ENCODE measurements around the gene ITGA5. TPM values are rescaled to one million over a fixed set of nuclear protein-coding genes. Genes with fewer than 3 reads are reported as not detected.

ITGA5 gene
- 1.8 TPM for total RNA-seq (ENCODE audit: unreplicated experiment)
- long read RNA-seq: 0 reads

DNA sequence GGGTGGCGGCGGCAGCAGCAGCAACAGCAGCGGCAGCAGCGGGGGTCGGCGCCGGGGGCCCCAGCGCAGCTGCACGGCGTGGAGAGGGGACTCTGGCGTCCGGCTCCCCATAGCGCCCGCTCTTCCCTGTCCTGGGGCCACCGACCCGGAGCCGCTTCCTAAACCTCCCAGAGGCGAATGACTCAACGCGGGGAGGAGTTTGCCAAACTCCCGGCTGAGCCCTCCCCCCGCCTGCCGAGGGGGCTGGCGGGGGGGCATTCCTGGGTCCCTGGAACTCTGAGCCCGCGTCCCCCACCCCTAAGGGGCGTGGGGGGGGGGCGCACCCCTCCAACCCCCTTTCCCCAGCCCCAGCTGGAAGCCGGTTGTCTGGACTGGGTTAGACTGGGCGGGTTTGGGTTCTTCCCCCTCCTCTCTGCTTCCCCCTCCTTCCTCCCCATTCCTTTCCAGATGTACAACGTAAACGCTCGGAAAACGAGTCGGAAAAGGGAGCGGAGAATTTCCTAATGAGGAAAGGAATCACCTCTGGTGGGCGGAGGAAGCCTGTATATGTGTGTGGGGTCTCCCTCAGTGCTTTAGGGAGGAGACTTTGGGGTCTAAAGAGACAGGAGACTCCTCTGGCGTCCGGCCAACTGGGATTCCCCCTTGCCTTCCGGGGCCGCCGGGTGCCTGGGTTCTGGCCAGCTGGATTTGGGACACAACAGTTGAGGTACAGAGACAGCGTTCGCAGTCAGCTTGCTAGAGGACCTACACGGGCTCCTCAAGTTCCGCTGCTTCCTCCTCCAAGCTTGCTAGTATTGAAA, at the start of gene ITGA5:
ITGA5 (minus strand) TSS at position 179 of the 800 bp plus-strand sequence; CDS start at position 111, 68 bp downstream.
- no peak for DNase-seq
- H3K36me3 Mint-ChIP-seq (ENCODE audit: unreplicated experiment): no peaks in the 10 kb centered on the region
- H3K27me3 Mint-ChIP-seq (ENCODE audit: unreplicated experiment): peaks cover 6% of the 10 kb centered on the region
- H3K4me1 Mint-ChIP-seq (ENCODE audit: low read depth, unreplicated experiment): no peaks in the 10 kb centered on the region
- no peak within 1 kb of the TSS for H3K27ac Mint-ChIP-seq (ENCODE audit: unreplicated experiment)
- TF ChIP-seq, protein P1, sequence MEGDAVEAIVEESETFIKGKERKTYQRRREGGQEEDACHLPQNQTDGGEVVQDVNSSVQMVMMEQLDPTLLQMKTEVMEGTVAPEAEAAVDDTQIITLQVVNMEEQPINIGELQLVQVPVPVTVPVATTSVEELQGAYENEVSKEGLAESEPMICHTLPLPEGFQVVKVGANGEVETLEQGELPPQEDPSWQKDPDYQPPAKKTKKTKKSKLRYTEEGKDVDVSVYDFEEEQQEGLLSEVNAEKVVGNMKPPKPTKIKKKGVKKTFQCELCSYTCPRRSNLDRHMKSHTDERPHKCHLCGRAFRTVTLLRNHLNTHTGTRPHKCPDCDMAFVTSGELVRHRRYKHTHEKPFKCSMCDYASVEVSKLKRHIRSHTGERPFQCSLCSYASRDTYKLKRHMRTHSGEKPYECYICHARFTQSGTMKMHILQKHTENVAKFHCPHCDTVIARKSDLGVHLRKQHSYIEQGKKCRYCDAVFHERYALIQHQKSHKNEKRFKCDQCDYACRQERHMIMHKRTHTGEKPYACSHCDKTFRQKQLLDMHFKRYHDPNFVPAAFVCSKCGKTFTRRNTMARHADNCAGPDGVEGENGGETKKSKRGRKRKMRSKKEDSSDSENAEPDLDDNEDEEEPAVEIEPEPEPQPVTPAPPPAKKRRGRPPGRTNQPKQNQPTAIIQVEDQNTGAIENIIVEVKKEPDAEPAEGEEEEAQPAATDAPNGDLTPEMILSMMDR (IDR thresholded peaks at IDR 0.05; ENCODE audit: partially characterized antibody, unreplicated experiment): no peak
- peaks cover 2% of the 10 kb centered on the region for H3K9me3 Mint-ChIP-seq (ENCODE audit: unreplicated experiment)
- peak within 1 kb of the TSS; percentile 82 for H3K4me3 Mint-ChIP-seq (ENCODE audit: unreplicated experiment)

- no peaks in the 10 kb centered on the region for H3K36me3 Mint-ChIP-seq (ENCODE audit: unreplicated experiment)
- no peak for DNase-seq
- no peaks in the 10 kb centered on the region for H3K4me1 Mint-ChIP-seq (ENCODE audit: low read depth, unreplicated experiment)
- peaks cover 2% of the 10 kb centered on the region for H3K27me3 Mint-ChIP-seq (ENCODE audit: unreplicated experiment)
- H3K9me3 Mint-ChIP-seq (ENCODE audit: unreplicated experiment): no peaks in the 10 kb centered on the region
- TF ChIP-seq, protein P1 (IDR thresholded peaks at IDR 0.05; ENCODE audit: partially characterized antibody, unreplicated experiment): no peak
- no peak overlapping the region for H3K27ac Mint-ChIP-seq (ENCODE audit: unreplicated experiment)
- H3K4me3 Mint-ChIP-seq (ENCODE audit: unreplicated experiment): no peak overlapping the region
Observed at GRCh38 chr12:54465857-54466523, 46.9 kb upstream of the ITGA5 start.

GRCh38 chr12:54463484-54463883, 44.4 kb upstream of the ITGA5 start:
- H3K4me3 Mint-ChIP-seq (ENCODE audit: unreplicated experiment): no peak overlapping the region
- H3K27ac Mint-ChIP-seq (ENCODE audit: unreplicated experiment): no peak overlapping the region
- TF ChIP-seq, protein P1 (IDR thresholded peaks at IDR 0.05; ENCODE audit: partially characterized antibody, unreplicated experiment): no peak
- H3K9me3 Mint-ChIP-seq (ENCODE audit: unreplicated experiment): no peaks in the 10 kb centered on the region
- no peak for DNase-seq
- no peaks in the 10 kb centered on the region for H3K36me3 Mint-ChIP-seq (ENCODE audit: unreplicated experiment)
- H3K27me3 Mint-ChIP-seq (ENCODE audit: unreplicated experiment): peaks cover 2% of the 10 kb centered on the region
- H3K4me1 Mint-ChIP-seq (ENCODE audit: low read depth, unreplicated experiment): no peaks in the 10 kb centered on the region

GRCh38 chr12:54463034-54463433, 44.0 kb upstream of the ITGA5 start:
- Mint-ChIP-seq H3K27ac (ENCODE audit: unreplicated experiment) (no peak overlapping the region), H3K4me1 (ENCODE audit: low read depth, unreplicated experiment) (no peaks in the 10 kb centered on the region), H3K36me3 (ENCODE audit: unreplicated experiment) (no peaks in the 10 kb centered on the region), H3K27me3 (ENCODE audit: unreplicated experiment) (peaks cover 2% of the 10 kb centered on the region), H3K4me3 (ENCODE audit: unreplicated experiment) (no peak overlapping the region), H3K9me3 (ENCODE audit: unreplicated experiment) (no peaks in the 10 kb centered on the region)
- TF ChIP-seq, protein P1 (IDR thresholded peaks at IDR 0.05; ENCODE audit: partially characterized antibody, unreplicated experiment): no peak
- no peak for DNase-seq

All from glutamatergic neuron (in vitro differentiated cells).